Measurements from ENCODE around the gene NAMPT. TPM values are rescaled to one million over a fixed set of nuclear protein-coding genes. Genes with fewer than 3 reads are reported as not detected.
A peak's percentile ranks its signal among the peaks of the same experiment; 100 is the strongest.

The NAMPT gene
- total and polyA plus RNA-seq, 2 experiments from 2014 or later: 25.0 to 32.7 TPM

- Histone ChIP-seq H3K9ac (no peak overlapping the region), H3K36me3 (ENCODE audit: low read depth) (no peaks in the 10 kb centered on the region), H2AFZ (no peak overlapping the region), H3K79me2 (ENCODE audit: insufficient read depth) (no peaks in the 10 kb centered on the region), H3F3A (ENCODE audit: insufficient read depth) (peaks cover 9% of the 10 kb centered on the region; the same call in 1 of the 2 replicates), H3K4me3 (no peak overlapping the region), H3K4me2 (ENCODE audit: unreplicated experiment) (no peak overlapping the region), H3K9me2 (ENCODE audit: insufficient read depth) (no peaks in the 10 kb centered on the region), H3K27me3 (replicated peaks; ENCODE audit: insufficient read depth) (no peaks in the 10 kb centered on the region), H4K20me1 (ENCODE audit: insufficient read depth) (no peaks in the 10 kb centered on the region), H3K9me3 (ENCODE audit: low read depth) (no peaks in the 10 kb centered on the region), H3K27ac (no peak overlapping the region), H3K4me1 (ENCODE audit: insufficient read depth) (peaks cover 7% of the 10 kb centered on the region)
- WGBS, 2 experiments (ENCODE audit: low coverage in 1 of 2, low lambda C conversion rate in 2 of 2, missing lambda C conversion rate in 2 of 2): 52 to 55% methylated on average over 2 of the region's 2 CpGs
- no peak for TF ChIP-seq EZH2 (IDR thresholded peaks at IDR 0.05; ENCODE audit: insufficient read depth, poor library complexity, severe bottlenecking)
- TF ChIP-seq EZH2phosphoT487 (IDR thresholded peaks at IDR 0.05; ENCODE audit: insufficient read depth, low read depth): no peak
- DNase-seq: no peak
- in situ Hi-C loops (cut with MboI): no loop called here
These were observed 9.6 kb upstream of the NAMPT start for GRCh38 chr7:106294334-106294733.

GRCh38 chr7:106291247-106291646 is 6.5 kb upstream of the NAMPT start:
- Histone ChIP-seq H4K20me1 (ENCODE audit: insufficient read depth) (no peaks in the 10 kb centered on the region), H3K4me1 (ENCODE audit: insufficient read depth) (peaks cover 7% of the 10 kb centered on the region), H3K27me3 (replicated peaks; ENCODE audit: insufficient read depth) (no peaks in the 10 kb centered on the region), H2AFZ (no peak overlapping the region), H3K27ac (no peak overlapping the region), H3K36me3 (ENCODE audit: low read depth) (no peaks in the 10 kb centered on the region), H3K9ac (no peak overlapping the region), H3F3A (ENCODE audit: insufficient read depth) (peaks cover 11% of the 10 kb centered on the region; the same call in 1 of the 2 replicates), H3K9me2 (ENCODE audit: insufficient read depth) (no peaks in the 10 kb centered on the region), H3K79me2 (ENCODE audit: insufficient read depth) (no peaks in the 10 kb centered on the region), H3K4me2 (ENCODE audit: unreplicated experiment) (no peak overlapping the region), H3K9me3 (ENCODE audit: low read depth) (no peaks in the 10 kb centered on the region), H3K4me3 (no peak overlapping the region)
- 49 to 63% methylated on average over 4 of the region's 4 CpGs for WGBS, 2 experiments (ENCODE audit: low coverage in 1 of 2, low lambda C conversion rate in 2 of 2, missing lambda C conversion rate in 2 of 2)
- TF ChIP-seq EZH2 (IDR thresholded peaks at IDR 0.05; ENCODE audit: insufficient read depth, poor library complexity, severe bottlenecking) (no peak), EZH2phosphoT487 (IDR thresholded peaks at IDR 0.05; ENCODE audit: insufficient read depth, low read depth) (no peak)
- in situ Hi-C loops (cut with MboI): no loop called here
- DNase-seq: no peak

- in situ Hi-C loops (cut with MboI): no loop called here
- Histone ChIP-seq H3K36me3 (ENCODE audit: low read depth) (no peaks in the 10 kb centered on the region), H3K9ac (no peak overlapping the region), H3K4me3 (no peak overlapping the region), H2AFZ (no peak overlapping the region), H3F3A (ENCODE audit: insufficient read depth) (peaks cover 11% of the 10 kb centered on the region; the same call in 1 of the 2 replicates), H3K27ac (no peak overlapping the region), H3K4me1 (ENCODE audit: insufficient read depth) (peaks cover 10% of the 10 kb centered on the region), H4K20me1 (ENCODE audit: insufficient read depth) (no peaks in the 10 kb centered on the region), H3K4me2 (ENCODE audit: unreplicated experiment) (no peak overlapping the region), H3K27me3 (replicated peaks; ENCODE audit: insufficient read depth) (no peaks in the 10 kb centered on the region), H3K79me2 (ENCODE audit: insufficient read depth) (no peaks in the 10 kb centered on the region), H3K9me2 (ENCODE audit: insufficient read depth) (no peaks in the 10 kb centered on the region), H3K9me3 (ENCODE audit: low read depth) (no peaks in the 10 kb centered on the region)
- 87 to 94% methylated on average over 5 of the region's 5 CpGs for WGBS, 2 experiments (ENCODE audit: low coverage in 1 of 2, low lambda C conversion rate in 2 of 2, missing lambda C conversion rate in 2 of 2)
- DNase-seq: no peak
- TF ChIP-seq EZH2 (IDR thresholded peaks at IDR 0.05; ENCODE audit: insufficient read depth, poor library complexity, severe bottlenecking) (no peak), EZH2phosphoT487 (IDR thresholded peaks at IDR 0.05; ENCODE audit: insufficient read depth, low read depth) (no peak)
These were observed 5.5 kb upstream of the NAMPT start for GRCh38 chr7:106290319-106290718.

GRCh38 chr7:106289848-106290247 is 5.1 kb upstream of the NAMPT start:
- no peaks in the 10 kb centered on the region for H3K9me2 ChIP-seq (ENCODE audit: insufficient read depth)
- H3K9ac ChIP-seq: no peak overlapping the region
- no peaks in the 10 kb centered on the region for H3K79me2 ChIP-seq (ENCODE audit: insufficient read depth)
- H3K27ac ChIP-seq: no peak overlapping the region
- no peak overlapping the region for H3K4me3 ChIP-seq
- no peak overlapping the region for H2AFZ ChIP-seq
- H3F3A ChIP-seq (ENCODE audit: insufficient read depth): peaks cover 11% of the 10 kb centered on the region; the same call in 1 of the 2 replicates
- DNase-seq: peak; percentile 38
- H3K4me2 ChIP-seq (ENCODE audit: unreplicated experiment): no peak overlapping the region
- TF ChIP-seq EZH2phosphoT487 (IDR thresholded peaks at IDR 0.05; ENCODE audit: insufficient read depth, low read depth) (no peak), EZH2 (IDR thresholded peaks at IDR 0.05; ENCODE audit: insufficient read depth, poor library complexity, severe bottlenecking) (no peak)
- H3K9me3 ChIP-seq (ENCODE audit: low read depth): no peaks in the 10 kb centered on the region
- no peaks in the 10 kb centered on the region for H3K27me3 ChIP-seq (replicated peaks; ENCODE audit: insufficient read depth)
- H3K36me3 ChIP-seq (ENCODE audit: low read depth): no peaks in the 10 kb centered on the region
- in situ Hi-C loops (cut with MboI): no loop called here
- WGBS, 2 experiments (ENCODE audit: low coverage in 1 of 2, low lambda C conversion rate in 2 of 2, missing lambda C conversion rate in 2 of 2): 0 to 4% methylated on average over 1 of the region's 1 CpG
- H4K20me1 ChIP-seq (ENCODE audit: insufficient read depth): no peaks in the 10 kb centered on the region
- H3K4me1 ChIP-seq (ENCODE audit: insufficient read depth): peaks cover 10% of the 10 kb centered on the region

- H2AFZ ChIP-seq: no peak overlapping the region; the same call in 1 of the 2 replicates
- no peak for DNase-seq
- H3K4me3 ChIP-seq: no peak overlapping the region
- H3K9me3 ChIP-seq (ENCODE audit: low read depth): no peaks in the 10 kb centered on the region
- TF ChIP-seq EZH2phosphoT487 (IDR thresholded peaks at IDR 0.05; ENCODE audit: insufficient read depth, low read depth): no peak
- no peak for TF ChIP-seq EZH2 (IDR thresholded peaks at IDR 0.05; ENCODE audit: insufficient read depth, poor library complexity, severe bottlenecking)
- peaks cover 15% of the 10 kb centered on the region; the same call in 1 of the 2 replicates for H3F3A ChIP-seq (ENCODE audit: insufficient read depth)
- no peaks in the 10 kb centered on the region for H3K36me3 ChIP-seq (ENCODE audit: low read depth)
- H3K4me1 ChIP-seq (ENCODE audit: insufficient read depth): peaks cover 13% of the 10 kb centered on the region
- H4K20me1 ChIP-seq (ENCODE audit: insufficient read depth): no peaks in the 10 kb centered on the region
- peaks cover 8% of the 10 kb centered on the region for H3K79me2 ChIP-seq (ENCODE audit: insufficient read depth)
- H3K27ac ChIP-seq: no peak overlapping the region
- no peak overlapping the region for H3K4me2 ChIP-seq (ENCODE audit: unreplicated experiment)
- no peaks in the 10 kb centered on the region for H3K27me3 ChIP-seq (replicated peaks; ENCODE audit: insufficient read depth)
- no peaks in the 10 kb centered on the region for H3K9me2 ChIP-seq (ENCODE audit: insufficient read depth)
- no peak overlapping the region for H3K9ac ChIP-seq
- 84 to 87% methylated on average over 7 of the region's 7 CpGs for WGBS, 2 experiments (ENCODE audit: low coverage in 1 of 2, low lambda C conversion rate in 2 of 2, missing lambda C conversion rate in 2 of 2)
- in situ Hi-C loops (cut with MboI): no loop called here
These were observed 3.5 kb upstream of the NAMPT start for GRCh38 chr7:106288263-106288662.

All from GM23248 (cell line).